Neuronal stem cell (in vitro differentiated cells): ENCODE results near the gene SYVN1.
A peak's percentile ranks its signal among the peaks of the same experiment; 100 is the strongest.

Source experiments
- DNase-seq: peaks from one replicate; pipeline ENCODE4 v3.0.0-alpha.2; 2013; ENCODE audit warnings: low spot score
- H2AFZ ChIP-seq: one replicate; pipeline ENCODE4 v1.6.1; 2013; ENCODE audit warnings: mild to moderate bottlenecking, low read length, inconsistent platforms
- H2AK5ac ChIP-seq: 2 replicates; pipeline ENCODE4 v1.6.1; 2013; ENCODE audit warnings: low read depth, mild to moderate bottlenecking, inconsistent platforms, low read length, moderate library complexity, mixed read lengths
- H2BK120ac ChIP-seq: 2 replicates; pipeline ENCODE4 v1.6.1; 2013; ENCODE audit warnings: low read depth, mild to moderate bottlenecking, inconsistent platforms, low read length, moderate library complexity, mixed read lengths
- H2BK12ac ChIP-seq: one replicate; pipeline ENCODE4 v1.6.1; 2013; ENCODE audit warnings: low read length, inconsistent platforms
- H2BK15ac ChIP-seq: 2 replicates; pipeline ENCODE4 v1.6.1; 2013; ENCODE audit warnings: mild to moderate bottlenecking, low read length, inconsistent platforms, mixed read lengths
- H2BK5ac ChIP-seq: one replicate; pipeline ENCODE4 v1.6.1; 2013; ENCODE audit warnings: inconsistent platforms, mild to moderate bottlenecking, low read length, moderate library complexity
- H3K14ac ChIP-seq: one replicate; pipeline ENCODE4 v1.6.1; 2013; ENCODE audit warnings: low read length, inconsistent platforms
- H3K18ac ChIP-seq: 2 replicates; pipeline ENCODE4 v1.6.1; 2013; ENCODE audit warnings: low read length, inconsistent platforms
- H3K23ac ChIP-seq: 2 replicates; pipeline ENCODE4 v1.6.1; 2013; ENCODE audit warnings: low read depth, mild to moderate bottlenecking, mixed read lengths, low read length, inconsistent platforms; ENCODE audit not compliant: poor library complexity
- H3K27ac ChIP-seq: replicated peaks from 3 replicates; pipeline ENCODE4 v1.5.1; 2013; ENCODE audit warnings: low read length, inconsistent platforms
- H3K27me3 ChIP-seq, 3 experiments: 2 replicates each; pipeline ENCODE4 v1.6.1; 2013; ENCODE audit warnings: low read length in 3 of 3, mild to moderate bottlenecking in 2 of 3, inconsistent platforms in 1 of 3, low read depth in 1 of 3, mixed read lengths in 1 of 3, moderate library complexity in 1 of 3; ENCODE audit not compliant: control insufficient read depth in 3 of 3, insufficient read depth in 3 of 3
- H3K36me3 ChIP-seq, 2 donors: replicated peaks in 1 of 2; 2 replicates each; pipeline ENCODE4 v1.6.1; 2013; ENCODE audit warnings: low read length in 2 of 2; ENCODE audit not compliant: control insufficient read depth in 2 of 2, insufficient read depth in 2 of 2
- H3K4ac ChIP-seq: 2 replicates; pipeline ENCODE4 v1.6.1; 2013; ENCODE audit warnings: inconsistent platforms, mild to moderate bottlenecking, low read length, moderate library complexity
- H3K4me1 ChIP-seq, 2 donors: 1 replicate in 1 of 2; 2 replicates in 1 of 2; pipeline ENCODE4 v1.6.1; 2013; ENCODE audit warnings: low read length in 2 of 2, low read depth in 1 of 2; ENCODE audit not compliant: control insufficient read depth in 2 of 2, insufficient read depth in 1 of 2
- H3K4me2 ChIP-seq: one replicate; pipeline ENCODE4 v1.6.1; 2013; ENCODE audit warnings: mild to moderate bottlenecking, low read length, inconsistent platforms; ENCODE audit not compliant: insufficient read depth, poor library complexity, severe bottlenecking
- H3K4me3 ChIP-seq, 2 donors: 2 replicates each; pipeline ENCODE4 v1.5.1; 2013; ENCODE audit warnings: low read length in 2 of 2, mild to moderate bottlenecking in 2 of 2, inconsistent platforms in 1 of 2, moderate library complexity in 1 of 2
- H3K79me1 ChIP-seq: one replicate; pipeline ENCODE4 v1.6.1; 2013; ENCODE audit warnings: low read depth, mild to moderate bottlenecking, inconsistent platforms, low read length, moderate library complexity
- H3K9ac ChIP-seq: one replicate; pipeline ENCODE4 v1.6.1; 2013; ENCODE audit warnings: mild to moderate bottlenecking, low read depth, low read length, inconsistent platforms; ENCODE audit not compliant: poor library complexity
- H3K9me3 ChIP-seq, 2 donors: replicated peaks in 1 of 2; 2 replicates each; pipeline versions ENCODE3 to v1.6.1; 2013; ENCODE audit warnings: low read length in 2 of 2, mild to moderate bottlenecking in 2 of 2, inconsistent platforms in 1 of 2, low read depth in 1 of 2, mixed read lengths in 1 of 2, moderate library complexity in 1 of 2; ENCODE audit not compliant: control insufficient read depth in 2 of 2, insufficient read depth in 1 of 2
- H4K8ac ChIP-seq: one replicate; pipeline ENCODE4 v1.6.1; 2013; ENCODE audit warnings: low read depth, mild to moderate bottlenecking, inconsistent platforms, low read length, moderate library complexity
- H4K91ac ChIP-seq: one replicate; pipeline ENCODE4 v1.6.1; 2013; ENCODE audit warnings: low read length, low read depth, mild to moderate bottlenecking, inconsistent platforms; ENCODE audit not compliant: poor library complexity
- WGBS, 2 donors: extraction: QIAGEN DNeasy Blood & Tissue Kit; methylation state at CpG; one replicate each; pipeline ENCODE4 v1.1.7; 2013; ENCODE audit warnings: missing lambda C conversion rate in 2 of 2, mixed read lengths in 1 of 2; ENCODE audit not compliant: insufficient read length in 2 of 2, insufficient replicate concordance in 1 of 2; ENCODE audit errors: extremely low coverage in 2 of 2; 5-methylcytosine and 5-hydroxymethylcytosine counted together

SYVN1 gene

DNA sequence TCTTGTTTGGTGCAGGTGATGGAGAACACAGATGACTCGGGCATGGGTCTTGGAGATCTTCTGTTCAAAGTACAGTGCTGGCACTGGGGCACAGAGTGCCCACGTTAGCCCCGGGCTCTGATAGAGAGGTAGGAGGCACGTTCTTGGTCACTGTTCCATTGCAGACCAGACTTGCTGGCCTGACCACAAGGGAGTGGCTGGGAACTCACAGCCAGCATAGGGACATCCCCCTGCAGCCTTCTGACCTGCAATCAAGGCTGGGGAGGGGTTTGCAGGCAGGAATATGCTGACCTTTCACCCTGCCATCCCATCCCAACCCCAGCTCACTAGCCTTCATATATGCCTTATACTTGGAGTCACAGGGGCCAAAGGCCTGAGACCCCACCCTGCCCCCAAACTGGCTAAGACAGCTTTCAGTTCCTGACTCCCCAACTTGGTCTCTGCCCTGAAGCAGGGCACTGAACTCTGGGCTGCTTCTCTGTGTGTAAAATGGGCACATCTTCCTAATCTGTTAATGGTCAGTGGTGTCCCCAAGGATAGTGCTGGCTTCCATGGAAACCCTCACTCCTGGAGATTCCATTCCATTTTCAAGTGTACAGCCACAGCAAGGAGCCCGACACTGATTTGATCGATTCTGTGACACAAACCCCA is 7.6 kb downstream of the SYVN1 start:
- Histone ChIP-seq H3K36me3 (peaks cover 59 to 80% of the 10 kb centered on the region in 2 donors), H3K9me3 (no peaks in the 10 kb centered on the region), H3K4me2 (no peak overlapping the region), H3K4me1 (peaks cover 0 to 5% of the 10 kb centered on the region in 2 donors), H3K4ac (no peak overlapping the region), H2AK5ac (no peak overlapping the region), H3K79me1 (peaks cover 3% of the 10 kb centered on the region), H3K27ac (no peak overlapping the region), H2BK5ac (no peak overlapping the region), H3K23ac (no peak overlapping the region), H2AFZ (no peak overlapping the region), H3K9ac (no peak overlapping the region), H3K4me3 (peak overlapping the region in 1 of 2 donors; percentile 12), H3K27me3 (no peaks in the 10 kb centered on the region), H3K14ac (no peak overlapping the region), H3K18ac (no peak overlapping the region), H2BK120ac (no peak overlapping the region), H2BK12ac (no peak overlapping the region), H2BK15ac (no peak overlapping the region), H4K8ac (no peak overlapping the region), H4K91ac (no peak overlapping the region)
- no peak for DNase-seq
- WGBS, 2 donors: no CpG with 5 or more reads among the region's 6 CpGs

GRCh38 chr11:65125197-65126056 is 8.9 kb downstream of the SYVN1 start:
- Histone ChIP-seq H2BK120ac (no peak overlapping the region), H3K27ac (no peak overlapping the region), H3K18ac (no peak overlapping the region), H3K27me3 (no peaks in the 10 kb centered on the region), H3K4ac (no peak overlapping the region), H4K91ac (no peak overlapping the region), H3K36me3 (peaks cover 52 to 76% of the 10 kb centered on the region in 2 donors), H3K14ac (no peak overlapping the region), H3K79me1 (peaks cover 6% of the 10 kb centered on the region), H2BK12ac (no peak overlapping the region), H3K9me3 (no peaks in the 10 kb centered on the region), H3K4me1 (peaks cover 3 to 11% of the 10 kb centered on the region in 2 donors), H2AK5ac (no peak overlapping the region), H3K4me3 (no peak overlapping the region), H2BK15ac (no peak overlapping the region), H4K8ac (no peak overlapping the region), H2AFZ (no peak overlapping the region), H2BK5ac (no peak overlapping the region), H3K23ac (no peak overlapping the region), H3K4me2 (no peak overlapping the region), H3K9ac (peak overlapping the region; percentile 51)
- WGBS, 2 donors: no CpG with 5 or more reads among the region's 12 CpGs
- no peak for DNase-seq

GRCh38 chr11:65124480-65125196 is 9.7 kb downstream of the SYVN1 start:
- Histone ChIP-seq H3K9me3 (no peaks in the 10 kb centered on the region), H3K4ac (no peak overlapping the region), H3K14ac (no peak overlapping the region), H3K4me2 (no peak overlapping the region), H2AK5ac (no peak overlapping the region), H2BK12ac (no peak overlapping the region), H3K18ac (no peak overlapping the region), H2BK120ac (no peak overlapping the region), H3K36me3 (peaks cover 50 to 76% of the 10 kb centered on the region in 2 donors), H4K8ac (no peak overlapping the region), H3K4me3 (no peak overlapping the region), H2BK5ac (no peak overlapping the region), H3K4me1 (peaks cover 3 to 11% of the 10 kb centered on the region in 2 donors), H3K79me1 (peaks cover 6% of the 10 kb centered on the region), H4K91ac (no peak overlapping the region), H2AFZ (no peak overlapping the region), H3K27me3 (no peaks in the 10 kb centered on the region), H3K9ac (no peak overlapping the region), H3K27ac (no peak overlapping the region), H3K23ac (no peak overlapping the region), H2BK15ac (no peak overlapping the region)
- WGBS, 2 donors: no CpG with 5 or more reads among the region's 5 CpGs
- DNase-seq: no peak
